BE2C (cell line): Measurements from ENCODE around the gene ALCAM.

Experiments used
- DNase-seq: peaks from one replicate; pipeline ENCODE4 v3.0.0-alpha.2; 2020
- H3K27me3 ChIP-seq: fragments of 250-450 bp; sonication (Bioruptor Pico); 2 replicates; pipeline ENCODE4 v1.5.1; 2020; ENCODE audit warnings: mild to moderate bottlenecking
- H3K36me3 ChIP-seq: fragments of 250-450 bp; sonication (Bioruptor Pico); 2 replicates; pipeline ENCODE4 v1.5.1; 2020; ENCODE audit warnings: mild to moderate bottlenecking
- H3K4me1 ChIP-seq: fragments of 250-450 bp; sonication (Bioruptor Pico); 2 replicates; pipeline ENCODE4 v1.5.1; 2020
- H3K4me3 ChIP-seq: 2 replicates; pipeline ENCODE4 v1.5.1; 2011; ENCODE audit warnings: low read depth, low read length
- H3K9me3 ChIP-seq: fragments of 250-450 bp; sonication (Bioruptor Pico); 2 replicates; pipeline ENCODE4 v1.5.1; 2020
- TF ChIP-seq, protein P1 (sequence below): IDR thresholded peaks from 2 replicates; pipeline ENCODE4 v1.5.1; 2012; ENCODE audit warnings: mild to moderate bottlenecking, low read depth, low read length

The ALCAM gene

DNA sequence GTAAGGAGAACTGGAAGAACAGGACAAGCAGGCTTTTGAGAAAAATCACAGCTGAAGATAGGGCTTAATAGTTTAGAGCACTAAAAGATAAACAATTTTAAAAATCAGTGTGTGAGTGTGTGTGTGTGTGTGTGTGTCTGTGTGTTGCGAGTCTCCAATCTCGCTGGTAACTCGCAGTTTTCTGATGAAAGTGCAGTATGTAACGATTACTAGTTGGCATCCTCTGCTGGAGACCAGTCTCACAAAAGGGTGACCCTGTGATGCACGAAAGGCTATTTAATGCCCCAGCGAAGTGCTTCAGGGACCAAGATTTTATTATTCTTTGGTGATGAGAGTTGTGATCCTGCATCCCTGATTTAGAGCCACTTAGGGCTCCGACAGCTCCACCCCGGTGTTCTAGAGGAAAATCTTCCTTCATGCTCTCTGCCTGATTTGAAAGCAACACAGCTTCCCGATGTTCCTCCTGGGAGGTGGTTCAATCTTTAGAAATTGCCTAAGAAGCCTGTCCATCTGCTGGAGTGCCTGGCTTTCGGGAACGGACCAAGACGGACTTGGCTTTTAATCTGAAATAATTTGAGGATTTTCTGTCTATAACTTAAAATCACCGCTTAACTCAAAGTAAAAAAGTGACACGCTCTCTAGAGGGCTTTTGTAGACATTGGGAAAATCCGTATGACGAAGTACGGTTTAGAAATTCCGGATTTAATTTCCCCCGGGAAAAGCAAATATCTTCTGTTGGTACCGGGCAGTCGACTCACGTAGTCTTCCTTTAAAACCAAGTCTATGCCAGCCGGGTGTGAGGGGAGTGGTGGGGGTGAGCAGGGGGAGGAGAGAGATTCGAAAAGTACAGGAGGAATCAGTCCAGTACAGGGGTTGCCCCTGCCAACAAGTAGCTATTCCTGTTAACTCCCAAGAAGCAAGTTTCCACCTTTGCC lies 1.1 kb upstream of the ALCAM start:
- Histone ChIP-seq H3K27me3 (no peaks in the 10 kb centered on the region), H3K36me3 (no peaks in the 10 kb centered on the region), H3K4me1 (peaks cover 10% of the 10 kb centered on the region), H3K4me3 (peak overlapping the region; percentile 64), H3K9me3 (no peaks in the 10 kb centered on the region)
- TF ChIP-seq, protein P1, sequence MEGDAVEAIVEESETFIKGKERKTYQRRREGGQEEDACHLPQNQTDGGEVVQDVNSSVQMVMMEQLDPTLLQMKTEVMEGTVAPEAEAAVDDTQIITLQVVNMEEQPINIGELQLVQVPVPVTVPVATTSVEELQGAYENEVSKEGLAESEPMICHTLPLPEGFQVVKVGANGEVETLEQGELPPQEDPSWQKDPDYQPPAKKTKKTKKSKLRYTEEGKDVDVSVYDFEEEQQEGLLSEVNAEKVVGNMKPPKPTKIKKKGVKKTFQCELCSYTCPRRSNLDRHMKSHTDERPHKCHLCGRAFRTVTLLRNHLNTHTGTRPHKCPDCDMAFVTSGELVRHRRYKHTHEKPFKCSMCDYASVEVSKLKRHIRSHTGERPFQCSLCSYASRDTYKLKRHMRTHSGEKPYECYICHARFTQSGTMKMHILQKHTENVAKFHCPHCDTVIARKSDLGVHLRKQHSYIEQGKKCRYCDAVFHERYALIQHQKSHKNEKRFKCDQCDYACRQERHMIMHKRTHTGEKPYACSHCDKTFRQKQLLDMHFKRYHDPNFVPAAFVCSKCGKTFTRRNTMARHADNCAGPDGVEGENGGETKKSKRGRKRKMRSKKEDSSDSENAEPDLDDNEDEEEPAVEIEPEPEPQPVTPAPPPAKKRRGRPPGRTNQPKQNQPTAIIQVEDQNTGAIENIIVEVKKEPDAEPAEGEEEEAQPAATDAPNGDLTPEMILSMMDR: peak; percentile 8; the same call in 1 of the 2 replicates
- DNase-seq: peak; percentile 42

DNA sequence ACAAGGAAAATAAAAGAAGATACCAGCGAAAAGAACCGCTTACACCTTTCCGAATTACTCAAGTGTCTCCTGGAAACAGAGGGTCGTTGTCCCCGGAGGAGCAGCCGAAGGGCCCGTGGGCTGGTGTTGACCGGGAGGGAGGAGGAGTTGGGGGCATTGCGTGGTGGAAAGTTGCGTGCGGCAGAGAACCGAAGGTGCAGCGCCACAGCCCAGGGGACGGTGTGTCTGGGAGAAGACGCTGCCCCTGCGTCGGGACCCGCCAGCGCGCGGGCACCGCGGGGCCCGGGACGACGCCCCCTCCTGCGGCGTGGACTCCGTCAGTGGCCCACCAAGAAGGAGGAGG lies 325 bp downstream of the ALCAM start:
- DNase-seq: peak; percentile 47
- peak overlapping the region; percentile 82 for H3K4me3 ChIP-seq
- H3K27me3 ChIP-seq: no peaks in the 10 kb centered on the region
- H3K36me3 ChIP-seq: peaks cover 3% of the 10 kb centered on the region; the same call in 1 of the 2 replicates
- TF ChIP-seq, protein P1: no peak
- H3K9me3 ChIP-seq: no peaks in the 10 kb centered on the region
- peaks cover 13% of the 10 kb centered on the region for H3K4me1 ChIP-seq

DNA sequence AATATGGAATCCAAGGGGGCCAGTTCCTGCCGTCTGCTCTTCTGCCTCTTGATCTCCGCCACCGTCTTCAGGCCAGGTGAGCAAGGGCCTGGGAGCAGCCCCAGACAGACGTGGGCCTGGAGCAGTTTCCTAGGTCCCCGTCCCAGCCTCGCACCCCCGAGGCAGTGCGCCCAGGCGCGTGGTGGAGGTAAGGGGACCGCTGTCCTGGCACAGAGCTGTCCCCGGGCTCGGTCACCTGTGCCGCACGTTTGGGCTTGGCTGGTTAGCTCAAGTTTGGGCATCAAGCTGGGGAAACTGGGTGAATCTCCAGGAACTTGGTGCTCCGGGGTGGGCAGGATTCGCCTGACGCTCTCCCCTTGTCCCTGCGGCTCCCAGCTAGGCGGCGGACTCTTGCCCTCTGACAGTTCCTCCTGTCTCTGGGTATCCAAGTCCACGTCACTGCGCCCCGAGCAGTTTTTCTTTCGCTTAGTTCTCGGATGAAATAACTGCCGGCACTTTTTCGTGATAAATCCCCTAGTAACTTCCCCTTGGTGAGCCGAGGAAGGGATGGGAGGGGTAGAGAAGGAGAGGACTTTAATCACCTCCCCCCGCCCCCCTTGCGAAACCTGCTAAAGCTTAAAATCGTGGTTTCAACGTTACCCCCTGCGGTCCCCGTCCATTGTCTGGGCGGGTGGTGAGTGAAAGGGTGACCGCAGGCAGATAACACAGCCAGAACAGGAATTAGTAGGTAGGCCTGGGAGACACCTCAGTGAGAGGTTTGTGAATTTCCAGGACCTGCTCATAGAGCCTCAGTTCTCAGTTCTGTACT lies 901 bp downstream of the ALCAM start:
- Histone ChIP-seq H3K27me3 (no peaks in the 10 kb centered on the region), H3K36me3 (peaks cover 6% of the 10 kb centered on the region), H3K4me3 (peak overlapping the region; percentile 82), H3K9me3 (no peaks in the 10 kb centered on the region), H3K4me1 (peaks cover 13% of the 10 kb centered on the region)
- peak; percentile 53 for DNase-seq
- TF ChIP-seq, protein P1: peak; percentile 9; the same call in 1 of the 2 replicates

DNA sequence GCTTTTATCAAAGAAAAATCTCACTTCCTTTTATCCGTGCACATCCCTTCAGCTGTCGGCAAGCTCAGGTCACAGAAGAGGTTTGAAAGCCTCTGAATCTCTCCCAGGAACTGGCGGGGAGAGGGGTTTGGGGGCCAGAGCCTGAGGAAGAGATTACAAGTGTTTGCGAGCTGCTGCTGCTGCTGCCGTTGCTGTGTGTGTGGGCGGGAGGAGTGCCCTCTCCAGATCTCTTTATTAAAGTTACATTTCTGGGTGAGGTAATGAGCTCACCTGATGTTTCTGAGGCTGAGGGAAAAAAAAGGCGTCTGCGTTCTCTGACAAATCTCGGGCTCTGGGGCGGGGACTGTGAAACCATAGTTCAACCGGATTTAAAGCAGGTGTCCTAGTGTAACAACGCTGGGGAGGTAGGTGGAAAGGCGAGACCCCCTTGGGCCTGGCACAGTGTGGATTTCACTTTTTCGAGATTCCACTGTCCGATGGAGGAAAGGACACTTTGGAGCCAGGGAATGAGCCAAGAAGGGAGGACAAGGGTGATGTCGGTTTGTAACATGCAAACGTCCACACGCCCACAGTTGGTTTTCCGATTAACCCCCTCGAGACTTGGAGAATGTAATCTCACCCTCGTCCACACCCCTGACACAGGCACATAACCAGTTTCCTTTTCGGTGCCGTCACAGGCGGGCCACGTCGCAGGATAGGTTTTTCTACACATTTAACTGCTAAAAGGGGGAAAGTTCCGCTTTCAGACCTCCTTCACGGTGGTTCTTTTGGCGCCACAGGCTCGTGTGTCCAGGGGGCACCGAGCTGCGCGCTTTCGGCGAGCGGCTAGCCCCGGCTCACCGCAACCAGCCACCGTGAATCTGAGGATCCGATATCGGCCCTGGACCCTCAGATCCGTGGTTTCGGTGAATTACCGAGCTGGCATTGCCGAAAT lies 2.1 kb downstream of the ALCAM start:
- Histone ChIP-seq H3K36me3 (peaks cover 8% of the 10 kb centered on the region), H3K4me3 (peak overlapping the region; percentile 82), H3K9me3 (no peaks in the 10 kb centered on the region), H3K27me3 (no peaks in the 10 kb centered on the region), H3K4me1 (peaks cover 13% of the 10 kb centered on the region)
- TF ChIP-seq, protein P1: no peak
- peak; percentile 41 for DNase-seq

DNA sequence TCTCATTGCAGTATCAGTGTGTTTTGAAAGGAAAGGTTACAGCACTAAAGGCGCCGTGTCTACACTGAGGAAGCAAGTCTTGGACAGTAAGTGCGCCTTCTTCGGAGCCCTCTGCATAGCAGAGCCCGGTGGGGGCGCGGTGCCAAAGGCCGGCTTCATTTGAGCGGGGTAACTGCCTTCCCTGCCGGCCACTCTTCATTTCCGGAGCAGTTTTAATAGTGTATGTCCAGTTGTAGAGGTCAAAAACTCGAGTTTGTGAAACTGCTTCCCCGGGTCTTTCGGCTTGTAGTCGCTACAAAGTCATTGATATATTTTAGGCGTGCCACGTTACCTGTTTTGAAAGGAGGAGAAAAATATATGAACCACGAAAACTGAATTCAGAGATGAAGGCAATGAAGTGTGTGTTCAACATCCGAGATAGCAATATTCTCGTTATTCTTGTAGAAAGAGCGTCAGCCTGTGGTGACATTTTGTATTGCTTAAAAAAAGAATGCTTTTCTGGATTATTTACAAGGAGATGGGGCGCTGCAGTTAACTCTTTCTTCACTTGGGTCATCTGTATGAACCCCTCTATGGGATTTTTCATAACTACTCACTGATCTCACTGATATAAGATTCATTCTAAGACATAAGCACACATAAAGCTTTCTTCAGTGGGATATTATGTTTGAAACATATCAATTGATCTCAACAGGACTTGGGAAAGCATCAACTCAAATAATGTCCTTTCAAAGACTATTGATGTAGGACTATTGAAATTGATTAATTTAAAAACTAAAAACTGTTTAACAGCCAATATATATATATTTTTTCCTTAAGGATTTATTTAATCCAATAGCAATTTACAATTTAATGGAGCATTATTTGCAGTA lies 3.0 kb downstream of the ALCAM start:
- TF ChIP-seq, protein P1: peak; percentile 86
- Histone ChIP-seq H3K27me3 (no peaks in the 10 kb centered on the region), H3K36me3 (peaks cover 12% of the 10 kb centered on the region), H3K4me1 (peaks cover 9% of the 10 kb centered on the region), H3K4me3 (peak overlapping the region; percentile 82), H3K9me3 (no peaks in the 10 kb centered on the region)
- DNase-seq: peak; percentile 81
